ENCODE results near the gene ZBTB21.
"Not testable (repeated sequence)": the region's sequence is repeated elsewhere in the genome, so short reads cannot be mapped to it uniquely, and the experiment has no call there.

ZBTB21 gene

GRCh38 chr21:42019101-42019605 lies 9.0 kb upstream of the ZBTB21 start:
- DNase-seq, result no peak

GRCh38 chr21:42017022-42017421 lies 6.9 kb upstream of the ZBTB21 start:
- no peak for DNase-seq

DNA sequence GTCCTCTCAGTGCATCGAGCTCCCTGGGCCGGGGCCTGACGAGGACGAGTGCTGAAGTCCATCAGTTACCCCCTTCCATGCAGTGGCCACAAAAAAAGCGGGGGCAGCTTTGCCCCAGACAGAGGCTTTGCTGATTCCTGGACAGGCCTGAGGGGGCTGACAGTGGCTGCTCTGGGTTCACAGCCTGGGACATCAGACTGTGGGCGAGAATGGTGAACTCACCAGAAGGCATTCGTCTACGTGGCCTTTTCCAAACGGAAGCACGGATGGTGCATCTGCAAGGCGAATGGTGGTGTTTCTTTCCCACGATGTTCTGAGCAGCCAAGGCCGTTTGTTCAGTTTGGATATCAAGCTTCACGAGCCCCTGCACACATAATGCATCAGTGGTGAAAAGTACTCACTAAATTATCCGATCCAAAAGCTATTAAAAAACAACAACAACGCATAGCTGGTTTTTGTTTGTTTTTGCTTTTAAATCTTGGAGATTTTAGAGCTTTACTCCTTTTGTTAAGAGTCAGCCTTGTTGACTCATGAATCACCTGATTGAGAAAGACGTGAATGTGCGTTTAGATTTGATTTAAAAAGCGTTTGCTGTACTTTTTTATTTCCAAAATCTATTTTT lies 6.3 kb upstream of the ZBTB21 start:
- no peak for DNase-seq

GRCh38 chr21:42013931-42014330 lies 3.8 kb upstream of the ZBTB21 start:
- no peak for DNase-seq

GRCh38 chr21:42013376-42013775 lies 3.2 kb upstream of the ZBTB21 start:
- no peak for DNase-seq

DNA sequence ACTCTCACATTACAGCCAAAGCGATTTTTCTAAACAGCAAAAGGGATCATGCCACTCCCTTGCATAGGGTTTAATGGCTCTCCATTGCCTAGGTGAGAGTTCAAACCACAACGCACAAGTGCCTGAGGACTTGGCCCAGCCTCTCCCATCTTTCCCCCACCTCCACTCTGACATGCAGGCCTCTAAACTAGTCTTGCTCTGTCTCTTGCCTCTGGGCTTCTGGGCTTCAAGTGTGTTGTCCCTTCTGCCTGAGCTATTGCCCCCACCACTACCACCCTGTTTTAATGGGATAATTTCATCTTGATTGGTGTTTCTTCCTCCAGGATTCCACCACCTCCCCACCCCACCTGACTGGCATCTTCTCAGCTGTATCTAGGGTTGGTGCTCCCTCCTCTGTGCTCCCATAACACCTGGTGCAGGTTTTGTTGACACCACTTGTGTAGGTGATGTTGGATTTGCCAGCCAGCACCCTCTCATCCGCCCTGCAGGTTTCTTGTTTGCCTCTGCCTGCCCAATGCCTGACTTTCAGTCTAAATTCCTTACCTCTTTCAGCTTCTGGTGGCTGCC lies 2.7 kb upstream of the ZBTB21 start:
- DNase-seq, result no peak

- DNase-seq, result no peak
Measured at GRCh38 chr21:42012344-42012743, 2.2 kb upstream of the ZBTB21 start.

- peak; percentile 35 for DNase-seq
Measured at GRCh38 chr21:42010507-42011495, 641 bp upstream of the ZBTB21 start.

DNA sequence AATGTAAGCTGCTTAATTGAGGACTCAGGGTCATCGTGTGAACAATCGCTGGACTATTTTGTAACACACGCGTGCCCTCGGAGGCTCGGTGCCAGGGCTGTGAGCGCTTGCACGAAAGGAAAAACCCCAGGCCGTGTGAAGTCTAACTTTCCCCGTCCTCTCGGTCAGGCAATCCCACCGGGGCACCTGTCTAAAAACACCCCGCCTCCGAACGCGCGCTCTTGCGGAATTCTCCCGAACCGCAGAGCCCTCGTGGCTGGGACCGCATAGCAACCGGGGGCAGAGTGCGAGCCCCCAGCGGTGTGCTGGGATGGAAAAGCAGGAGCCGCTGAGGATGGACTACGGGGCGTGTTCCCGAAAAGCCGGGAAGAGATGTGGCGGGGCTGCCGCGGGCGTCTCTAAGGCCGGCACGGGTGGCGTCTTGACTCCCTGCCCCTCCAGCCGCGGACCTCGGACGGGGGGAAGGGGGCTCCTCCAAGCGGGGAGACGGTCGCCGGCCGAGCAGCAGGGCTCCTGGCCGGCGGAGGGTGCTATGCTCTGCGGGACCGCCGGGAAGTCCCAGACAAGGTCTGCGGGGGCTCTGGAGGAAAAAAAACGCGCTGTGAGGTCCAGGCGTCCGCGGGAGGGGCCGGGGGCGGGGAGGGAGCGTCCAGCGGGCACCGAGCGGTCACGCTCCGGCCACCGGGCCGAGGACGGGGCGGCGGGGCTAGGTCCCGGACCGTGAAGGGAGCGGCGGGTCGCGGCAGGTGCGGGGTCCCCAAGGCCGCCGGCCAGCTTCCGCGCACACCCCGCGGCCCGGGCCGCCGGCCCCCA lies 936 bp downstream of the ZBTB21 start:
- DNase-seq, result peak; percentile 51

DNA sequence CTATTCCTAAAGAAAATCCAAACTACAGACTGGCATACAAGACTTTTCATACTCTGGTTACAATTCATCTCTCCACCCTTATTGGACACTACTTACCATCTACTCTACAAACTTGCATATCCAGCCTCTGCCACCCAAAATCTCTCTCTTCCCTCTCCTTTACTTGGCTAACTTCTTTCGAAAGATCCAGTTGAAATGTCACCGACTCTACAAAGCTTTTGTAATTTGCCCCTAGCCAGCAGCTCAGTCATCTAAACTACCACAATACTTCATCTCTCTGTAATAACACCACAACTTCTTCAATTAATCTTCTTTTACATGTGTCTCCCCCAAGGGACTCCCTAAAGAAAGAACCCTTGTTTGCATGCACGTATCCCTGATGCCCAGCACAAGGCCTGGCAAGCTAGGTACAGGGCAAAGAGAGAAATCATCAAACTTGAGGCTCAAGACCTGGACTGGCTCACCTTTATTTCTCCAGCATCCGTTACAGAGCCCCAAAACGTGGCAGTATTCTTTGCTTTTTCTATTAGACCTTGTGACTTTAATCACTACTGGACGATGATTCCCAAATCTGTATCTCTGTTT lies 2.7 kb downstream of the ZBTB21 start:
- no peak for DNase-seq

GRCh38 chr21:42006765-42007164 lies 3.4 kb downstream of the ZBTB21 start:
- DNase-seq, result no peak

DNA sequence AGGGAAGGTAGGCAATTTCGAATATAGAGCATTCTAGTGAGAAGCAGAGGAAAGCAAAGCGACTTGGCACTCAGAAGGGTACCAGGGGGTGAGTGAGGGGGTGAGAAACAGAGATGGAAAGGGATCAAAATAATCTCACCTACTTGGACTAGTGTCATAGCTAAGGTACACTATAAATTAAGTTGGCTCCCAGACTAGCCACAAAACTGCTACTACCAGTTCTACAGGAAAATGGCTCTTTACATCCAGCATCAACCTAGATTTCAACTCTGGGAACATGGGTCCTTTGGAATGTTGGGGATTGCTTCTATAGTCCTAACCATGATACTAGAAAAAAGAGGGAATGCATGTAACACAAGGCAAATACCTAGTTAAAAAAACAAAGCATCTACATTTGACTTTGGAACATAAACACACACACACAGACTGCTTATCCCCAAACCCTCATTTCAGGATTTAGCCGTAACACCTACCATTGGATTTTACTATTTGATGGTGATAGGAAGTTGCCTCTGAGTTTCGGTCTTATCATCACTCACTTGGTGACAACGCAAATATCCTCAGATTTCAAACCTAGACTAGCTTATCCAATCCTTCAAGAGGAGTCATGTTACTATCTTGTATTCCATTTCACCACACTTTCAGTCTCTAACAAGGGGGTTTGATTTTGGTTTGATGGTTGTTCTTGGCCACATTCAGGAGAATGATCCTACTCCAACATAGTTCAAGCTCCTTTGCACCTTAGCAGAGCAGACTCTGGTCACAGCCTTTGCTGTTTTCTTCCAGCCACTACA lies 5.6 kb downstream of the ZBTB21 start:
- no peak for DNase-seq

GRCh38 chr21:42003051-42003461 lies 7.1 kb downstream of the ZBTB21 start:
- peak; percentile 18 for DNase-seq

GRCh38 chr21:42002421-42002958 lies 7.7 kb downstream of the ZBTB21 start:
- peak; percentile 88 for DNase-seq

GRCh38 chr21:42001781-42002180 lies 8.4 kb downstream of the ZBTB21 start:
- DNase-seq, result no peak

- no peak for DNase-seq
Measured at GRCh38 chr21:42000908-42001307, 9.3 kb downstream of the ZBTB21 start.

DNA sequence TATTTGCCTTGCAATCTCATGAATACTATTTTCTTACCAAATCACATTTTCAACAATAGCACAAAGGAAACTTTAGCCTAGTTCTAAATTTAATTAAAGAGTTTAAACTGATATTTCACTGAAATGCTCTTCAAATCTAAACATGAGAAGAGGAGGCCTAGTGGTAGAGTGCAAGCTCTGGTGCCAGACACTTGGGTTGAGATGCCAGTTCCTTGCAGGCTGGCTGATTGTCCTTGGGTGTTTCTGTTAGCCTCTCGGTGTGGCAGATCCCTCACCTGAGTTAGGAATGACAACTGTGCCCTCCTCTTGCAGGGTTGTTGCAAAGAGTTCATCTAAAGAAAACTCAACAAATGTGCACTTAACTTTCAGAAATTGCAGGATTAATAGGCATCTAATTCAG lies 12.5 kb downstream of the ZBTB21 start:
- no peak for DNase-seq

- DNase-seq, result no peak
Measured at GRCh38 chr21:41995577-41995976, 14.6 kb downstream of the ZBTB21 start.

DNA sequence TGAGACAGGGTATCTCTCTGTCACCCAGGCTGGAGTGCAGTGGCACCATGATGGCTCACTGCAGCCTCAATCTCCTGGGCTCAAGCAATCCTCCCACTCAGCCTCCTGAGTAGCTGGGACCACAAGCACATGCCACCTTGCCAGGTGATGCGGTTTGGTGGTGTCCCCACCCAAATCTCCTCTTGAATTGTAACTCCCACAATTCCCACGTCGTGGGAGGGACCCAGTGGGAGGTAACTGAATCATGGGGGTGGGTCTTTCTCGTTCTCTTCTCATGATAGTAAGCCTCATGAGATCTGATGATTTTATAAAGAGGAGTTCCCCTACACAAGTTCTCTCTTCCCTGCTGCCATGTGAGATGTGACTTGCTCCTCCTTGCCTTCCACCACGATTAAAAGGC lies 15.5 kb downstream of the ZBTB21 start:
- DNase-seq, result not testable (repeated sequence)

- peak; percentile 80 for DNase-seq
Measured at GRCh38 chr21:41993744-41994143, 16.4 kb downstream of the ZBTB21 start.

DNA sequence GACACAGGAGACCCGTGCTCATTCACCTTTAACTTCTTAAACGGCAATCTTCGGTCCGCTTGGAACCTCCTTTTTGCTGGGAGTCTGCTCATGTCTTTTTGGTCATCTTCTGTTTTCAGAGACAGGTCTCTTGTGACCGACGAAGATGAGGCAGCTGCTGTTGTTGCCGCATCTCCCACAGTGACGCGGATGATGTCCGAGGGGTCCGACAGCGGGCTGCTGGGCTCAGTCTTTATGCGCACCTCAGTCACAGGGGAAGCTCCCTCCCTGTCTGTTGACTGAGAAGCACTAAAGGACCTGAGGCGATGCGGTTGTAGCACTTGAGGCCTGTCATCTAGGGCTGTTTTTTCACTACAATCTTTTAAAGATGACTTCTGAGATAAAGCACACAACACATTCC lies 17.6 kb downstream of the ZBTB21 start:
- DNase-seq, result no peak

All from fibroblast of skin of back (primary cell).